Measurements from ENCODE around the gene SUN3. TPM values are rescaled to one million over a fixed set of nuclear protein-coding genes. Genes with fewer than 3 reads are reported as not detected.

The SUN3 gene
- total RNA-seq, 1 donor from 2014 or later, result not detected

DNA sequence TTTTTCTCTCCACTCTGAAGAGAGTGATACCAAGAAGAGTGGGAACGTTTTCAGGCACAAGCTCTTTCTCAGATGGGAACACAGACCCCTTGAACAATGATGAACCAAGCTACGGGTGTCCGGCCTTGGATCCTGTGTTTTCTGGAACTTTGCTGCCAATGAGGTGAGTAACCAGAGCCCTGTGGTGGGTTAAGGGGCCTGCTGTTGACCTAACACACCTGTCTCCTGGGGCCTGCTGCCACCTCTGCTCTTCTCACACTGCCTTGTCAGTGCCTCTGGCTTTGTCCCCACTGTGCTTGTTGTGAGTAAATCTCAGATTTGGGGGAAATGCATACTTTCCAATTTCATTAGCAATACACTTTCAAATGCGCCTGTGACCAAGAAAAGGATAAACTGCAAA lies 79.2 kb downstream of the SUN3 start:
- TF ChIP-seq, protein P1, sequence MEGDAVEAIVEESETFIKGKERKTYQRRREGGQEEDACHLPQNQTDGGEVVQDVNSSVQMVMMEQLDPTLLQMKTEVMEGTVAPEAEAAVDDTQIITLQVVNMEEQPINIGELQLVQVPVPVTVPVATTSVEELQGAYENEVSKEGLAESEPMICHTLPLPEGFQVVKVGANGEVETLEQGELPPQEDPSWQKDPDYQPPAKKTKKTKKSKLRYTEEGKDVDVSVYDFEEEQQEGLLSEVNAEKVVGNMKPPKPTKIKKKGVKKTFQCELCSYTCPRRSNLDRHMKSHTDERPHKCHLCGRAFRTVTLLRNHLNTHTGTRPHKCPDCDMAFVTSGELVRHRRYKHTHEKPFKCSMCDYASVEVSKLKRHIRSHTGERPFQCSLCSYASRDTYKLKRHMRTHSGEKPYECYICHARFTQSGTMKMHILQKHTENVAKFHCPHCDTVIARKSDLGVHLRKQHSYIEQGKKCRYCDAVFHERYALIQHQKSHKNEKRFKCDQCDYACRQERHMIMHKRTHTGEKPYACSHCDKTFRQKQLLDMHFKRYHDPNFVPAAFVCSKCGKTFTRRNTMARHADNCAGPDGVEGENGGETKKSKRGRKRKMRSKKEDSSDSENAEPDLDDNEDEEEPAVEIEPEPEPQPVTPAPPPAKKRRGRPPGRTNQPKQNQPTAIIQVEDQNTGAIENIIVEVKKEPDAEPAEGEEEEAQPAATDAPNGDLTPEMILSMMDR (IDR thresholded peaks at IDR 0.05; ENCODE audit: borderline replicate concordance), result no peak
- H3K27ac ChIP-seq (replicated peaks), result peak overlapping the region; percentile 93
- DNase-seq, result no peak
- H3K9me3 ChIP-seq (replicated peaks), result no peaks in the 10 kb centered on the region
- intact Hi-C loops (cut with micrococcal nuclease), result no loop called here
- peaks cover 64% of the 10 kb centered on the region for H3K4me1 ChIP-seq
- H3K27me3 ChIP-seq (ENCODE audit: low read depth), result no peaks in the 10 kb centered on the region
- no peak overlapping the region for H3K4me3 ChIP-seq
- peaks cover 11% of the 10 kb centered on the region for H3K36me3 ChIP-seq

- intact Hi-C loops (cut with micrococcal nuclease), result no loop called here
- DNase-seq, result no peak
- Histone ChIP-seq H3K9me3 (replicated peaks) (no peaks in the 10 kb centered on the region), H3K4me1 (peaks cover 71% of the 10 kb centered on the region), H3K27me3 (ENCODE audit: low read depth) (no peaks in the 10 kb centered on the region), H3K36me3 (no peaks in the 10 kb centered on the region), H3K27ac (replicated peaks) (peak within 1 kb of the TSS; percentile 93), H3K4me3 (peak within 1 kb of the TSS; percentile 49)
- TF ChIP-seq, protein P1 (IDR thresholded peaks at IDR 0.05; ENCODE audit: borderline replicate concordance), result no peak
These were observed 80.6 kb downstream of the SUN3 start, which contains the start of gene PKD1L1 for GRCh38 chr7:47948141-47948790. Gene PKD1L1, minus strand, starts transcription at chr7:47948466. Its CDS starts 26 bp downstream, at chr7:47948440.

- Histone ChIP-seq H3K36me3 (no peaks in the 10 kb centered on the region), H3K4me3 (peak overlapping the region; percentile 49), H3K27ac (replicated peaks) (peak overlapping the region; percentile 93), H3K9me3 (replicated peaks) (no peaks in the 10 kb centered on the region), H3K4me1 (peaks cover 75% of the 10 kb centered on the region), H3K27me3 (ENCODE audit: low read depth) (no peaks in the 10 kb centered on the region)
- TF ChIP-seq, protein P1 (IDR thresholded peaks at IDR 0.05; ENCODE audit: borderline replicate concordance), result no peak
- intact Hi-C loops (cut with micrococcal nuclease), result no loop called here
- DNase-seq, result no peak
These were observed 81.6 kb downstream of the SUN3 start for GRCh38 chr7:47947355-47947749.

DNA sequence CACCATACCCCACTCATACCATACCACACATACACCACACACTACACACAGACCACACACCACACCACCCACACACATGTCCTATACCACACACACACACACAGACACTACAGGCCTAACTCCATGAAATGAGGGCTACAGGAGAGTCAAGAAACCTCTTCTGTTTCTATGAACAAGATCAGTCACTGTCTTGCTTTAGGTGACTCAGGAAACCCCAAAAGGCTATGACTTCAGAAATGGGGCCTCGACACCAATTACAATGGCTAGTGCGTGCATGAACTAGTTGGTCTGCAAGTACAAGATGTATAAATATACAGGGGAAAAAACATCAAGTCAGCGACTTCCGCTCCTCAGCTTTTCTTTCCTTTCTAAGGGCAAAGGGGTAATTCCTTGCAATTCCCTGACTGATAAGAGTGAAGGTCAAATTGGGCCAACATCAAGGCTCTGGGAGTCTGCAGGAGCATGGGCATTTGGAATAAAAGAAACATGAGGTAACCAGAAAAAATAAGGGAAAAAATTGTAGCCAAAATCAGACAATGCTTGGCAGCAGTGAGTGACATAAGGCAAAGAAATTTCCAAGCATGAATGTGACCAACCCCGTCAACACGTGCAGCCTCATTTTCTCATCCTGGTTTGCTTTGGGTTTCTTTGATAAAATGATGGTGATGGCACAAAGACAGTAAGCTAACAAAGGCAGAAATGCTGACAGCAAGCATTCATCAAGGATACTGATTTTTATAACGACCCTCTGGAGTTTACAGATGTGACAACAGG lies 82.1 kb downstream of the SUN3 start:
- Histone ChIP-seq H3K27ac (replicated peaks) (peak overlapping the region; percentile 93), H3K4me3 (peak overlapping the region; percentile 49), H3K9me3 (replicated peaks) (no peaks in the 10 kb centered on the region), H3K4me1 (peaks cover 81% of the 10 kb centered on the region), H3K27me3 (ENCODE audit: low read depth) (no peaks in the 10 kb centered on the region), H3K36me3 (no peaks in the 10 kb centered on the region)
- DNase-seq, result no peak
- TF ChIP-seq, protein P1 (IDR thresholded peaks at IDR 0.05; ENCODE audit: borderline replicate concordance), result no peak
- intact Hi-C loops (cut with micrococcal nuclease), result no loop called here

DNA sequence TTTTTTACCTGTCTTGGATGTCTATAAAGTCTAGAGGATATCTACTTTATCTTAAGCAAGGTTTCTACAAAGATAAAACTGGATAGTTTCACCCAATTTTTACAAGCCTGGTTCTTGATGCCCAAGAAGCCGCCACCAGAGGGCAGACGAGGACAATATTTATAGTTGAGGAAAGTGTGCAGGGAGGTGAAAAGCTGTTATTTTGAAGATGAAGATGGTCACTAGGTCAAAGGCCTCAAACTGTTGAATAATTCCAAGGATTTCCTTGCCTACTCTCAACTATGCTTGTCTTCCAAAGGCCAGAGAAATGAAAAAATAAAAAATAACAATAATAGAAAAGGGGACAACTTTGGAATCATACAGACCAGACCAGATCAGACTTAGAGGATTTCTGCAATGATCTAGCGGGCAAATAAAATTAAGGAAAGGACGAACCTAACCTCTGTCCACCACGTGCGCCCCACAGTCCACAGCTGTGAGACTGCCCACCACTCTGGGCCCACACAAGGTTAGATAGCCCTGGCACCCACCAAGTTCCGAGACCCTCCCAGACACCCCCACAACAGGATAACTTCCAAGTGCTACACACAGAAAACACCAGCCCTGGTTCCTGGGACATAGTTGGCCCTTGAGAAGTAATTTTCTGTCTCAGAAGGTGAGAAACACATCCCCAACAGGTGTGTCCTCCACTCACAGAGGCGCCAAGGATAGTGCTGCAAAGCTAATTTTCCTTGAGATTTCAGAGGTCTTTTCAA lies 83.5 kb downstream of the SUN3 start:
- intact Hi-C loops (cut with micrococcal nuclease), result no loop called here
- H3K27ac ChIP-seq (replicated peaks), result peak overlapping the region; percentile 93
- H3K9me3 ChIP-seq (replicated peaks), result no peaks in the 10 kb centered on the region
- no peak overlapping the region for H3K4me3 ChIP-seq
- peaks cover 86% of the 10 kb centered on the region for H3K4me1 ChIP-seq
- no peaks in the 10 kb centered on the region for H3K36me3 ChIP-seq
- TF ChIP-seq, protein P1 (IDR thresholded peaks at IDR 0.05; ENCODE audit: borderline replicate concordance), result peak; percentile 85
- H3K27me3 ChIP-seq (ENCODE audit: low read depth), result no peaks in the 10 kb centered on the region
- peak; percentile 77 for DNase-seq

Measured in left ventricle myocardium inferior (tissue), 1 donor.